Astrocyte of the cerebellum (primary cell): ENCODE measurements around the gene USP51.
A peak's percentile ranks its signal among the peaks of the same experiment; 100 is the strongest.
"Not testable (repeated sequence)": the region's sequence is repeated elsewhere in the genome, so short reads cannot be mapped to it uniquely, and the experiment has no call there.

Experiments used
- DNase-seq: peaks from one replicate; pipeline ENCODE4 v3.0.0-alpha.2; 2011; ENCODE audit warnings: low read depth
- H3K4me3 ChIP-seq: 2 replicates; pipeline ENCODE4 v1.5.1; 2011; ENCODE audit warnings: mild to moderate bottlenecking, low read depth, low read length, moderate library complexity
- CTCF ChIP-seq: IDR thresholded peaks from 2 replicates; pipeline ENCODE4 v1.5.1; 2012; ENCODE audit warnings: low read length, low read depth, moderate library complexity, mild to moderate bottlenecking; ENCODE audit errors: missing control alignments
- in situ Hi-C: cut with HindIII; loops from 2 replicates; pipeline ENCODE4 v1.10.0; 2017; ENCODE audit warnings: low sequenced_read_pairs

The USP51 gene

GRCh38 chrX:55451990-55452832, 37.4 kb downstream of the USP51 start, which contains the start of gene MAGEH1:
Gene MAGEH1 (plus strand): TSS chrX:55452127. CDS start chrX:55452375, 248 bp downstream.
- in situ Hi-C loops, result no loop called here

DNA sequence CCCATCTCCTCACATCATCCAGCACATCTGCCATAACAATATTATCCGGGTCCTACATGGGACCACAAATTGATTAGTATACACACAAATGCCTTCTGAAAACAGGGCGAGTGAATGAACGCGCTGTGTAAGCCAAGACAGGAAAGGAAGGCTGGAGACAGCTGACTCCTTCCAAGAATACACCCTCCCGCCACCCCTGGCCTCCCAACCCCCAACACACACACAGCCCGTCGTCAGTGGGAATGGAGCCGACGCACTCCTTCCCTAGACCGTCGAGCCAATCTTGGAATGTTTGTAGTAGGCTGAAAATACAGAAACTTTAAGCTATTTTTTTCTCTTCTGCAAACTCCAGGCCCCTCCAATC, 38.0 kb downstream of the USP51 start:
- peak overlapping the region; percentile 66 for H3K4me3 ChIP-seq
- in situ Hi-C loops, result no loop called here
- no peak for DNase-seq
- TF ChIP-seq CTCF, result no peak

More at GRCh38 chrX:55451990-55452832, 37.4 kb downstream of the USP51 start, which contains the start of gene MAGEH1:
- no peak for TF ChIP-seq CTCF
- peak within 1 kb of the TSS; percentile 66 for H3K4me3 ChIP-seq
- peak; percentile 31 for DNase-seq

DNA sequence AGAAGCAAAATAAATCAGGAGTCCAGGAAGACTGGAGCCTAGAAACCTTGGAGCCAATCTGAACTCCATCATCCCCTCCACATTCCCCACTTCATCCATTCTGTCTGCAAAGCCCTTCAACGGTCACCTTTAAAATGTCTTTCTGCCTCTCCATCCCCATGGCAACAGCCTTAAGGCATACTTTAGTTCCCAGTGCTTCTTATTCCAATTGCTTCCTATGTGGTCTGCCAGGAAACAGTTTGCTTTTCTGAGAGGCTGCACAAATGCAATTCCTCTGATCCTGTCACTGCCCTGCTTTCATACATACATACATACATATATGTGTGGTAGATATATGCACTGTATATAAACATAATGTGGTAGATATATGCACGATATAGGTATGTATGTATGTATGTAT, 38.5 kb downstream of the USP51 start:
- TF ChIP-seq CTCF, result no peak
- no peak for DNase-seq
- H3K4me3 ChIP-seq, result no peak overlapping the region
- in situ Hi-C loops, result no loop called here

- TF ChIP-seq CTCF, result peak; percentile 18
- no peak for DNase-seq
- no peak overlapping the region for H3K4me3 ChIP-seq
- in situ Hi-C loops, result no loop called here
Measured at GRCh38 chrX:55450259-55450658, 39.4 kb downstream of the USP51 start.

DNA sequence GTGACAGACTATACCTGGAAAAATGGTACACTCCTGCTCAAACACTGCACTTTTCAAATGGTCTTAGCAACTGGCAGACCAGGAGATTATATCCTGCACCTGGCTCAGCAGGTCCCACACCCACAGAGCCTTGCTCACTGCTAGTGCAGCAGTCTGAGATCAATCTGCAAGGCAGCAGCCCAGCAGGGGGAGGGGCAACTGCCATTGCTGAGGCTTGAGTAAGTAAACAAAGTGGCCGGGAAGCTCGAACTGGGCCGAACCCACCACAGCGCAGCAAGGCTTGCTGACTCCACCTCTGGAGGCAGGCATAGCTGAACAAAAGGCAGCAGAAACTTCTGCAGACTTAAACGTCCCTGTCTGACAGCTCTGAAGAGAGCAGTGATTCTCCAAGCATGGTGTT, 46.2 kb downstream of the USP51 start:
- in situ Hi-C loops, H3K4me3 ChIP-seq, DNase-seq: not testable (repeated sequence)
